Cerebellar nuclear complex (tissue), 1 donor: ENCODE measurements around the gene PRKAR1B.

ENCODE experiments used
- DNase-seq, 2 experiments: peaks; one replicate each; lab custom pipeline; 2025; lab: John Stamatoyannopoulos, UW

PRKAR1B gene

DNA sequence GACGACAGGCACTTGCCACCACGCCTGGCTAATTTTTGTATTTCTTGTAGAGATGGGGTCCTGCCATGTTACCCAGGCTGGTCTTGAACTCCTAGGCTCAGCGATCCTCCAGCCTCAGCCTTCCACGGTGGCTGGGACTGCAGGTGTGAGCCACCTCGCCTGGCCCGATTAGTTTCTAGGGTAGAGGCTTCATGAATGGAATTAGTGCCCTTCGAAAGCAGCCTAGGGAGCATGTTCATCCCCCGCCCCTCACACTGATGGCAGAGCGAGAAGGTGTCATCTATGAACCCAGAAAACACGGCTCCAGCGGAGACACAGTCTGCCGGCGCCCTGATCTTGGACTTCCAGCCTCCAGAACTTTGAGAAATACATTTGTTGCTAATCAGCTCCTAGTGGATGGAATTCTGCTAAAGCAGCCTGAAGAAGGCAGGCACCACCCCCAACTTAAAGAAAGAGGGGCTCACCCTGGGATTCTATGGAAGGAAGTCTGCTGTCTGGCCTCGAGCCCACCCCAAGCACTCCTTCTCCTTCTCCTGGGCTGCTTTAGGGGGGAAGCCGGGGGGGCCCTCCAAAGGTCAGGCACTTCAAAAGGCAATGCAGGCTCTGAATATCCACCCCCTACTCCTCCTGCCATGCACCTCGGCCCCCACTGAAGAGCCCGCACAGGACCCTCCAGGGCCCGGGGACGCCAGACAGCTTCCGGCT lies 217.5 kb downstream of the PRKAR1B start:
- DNase-seq, result no peak

DNA sequence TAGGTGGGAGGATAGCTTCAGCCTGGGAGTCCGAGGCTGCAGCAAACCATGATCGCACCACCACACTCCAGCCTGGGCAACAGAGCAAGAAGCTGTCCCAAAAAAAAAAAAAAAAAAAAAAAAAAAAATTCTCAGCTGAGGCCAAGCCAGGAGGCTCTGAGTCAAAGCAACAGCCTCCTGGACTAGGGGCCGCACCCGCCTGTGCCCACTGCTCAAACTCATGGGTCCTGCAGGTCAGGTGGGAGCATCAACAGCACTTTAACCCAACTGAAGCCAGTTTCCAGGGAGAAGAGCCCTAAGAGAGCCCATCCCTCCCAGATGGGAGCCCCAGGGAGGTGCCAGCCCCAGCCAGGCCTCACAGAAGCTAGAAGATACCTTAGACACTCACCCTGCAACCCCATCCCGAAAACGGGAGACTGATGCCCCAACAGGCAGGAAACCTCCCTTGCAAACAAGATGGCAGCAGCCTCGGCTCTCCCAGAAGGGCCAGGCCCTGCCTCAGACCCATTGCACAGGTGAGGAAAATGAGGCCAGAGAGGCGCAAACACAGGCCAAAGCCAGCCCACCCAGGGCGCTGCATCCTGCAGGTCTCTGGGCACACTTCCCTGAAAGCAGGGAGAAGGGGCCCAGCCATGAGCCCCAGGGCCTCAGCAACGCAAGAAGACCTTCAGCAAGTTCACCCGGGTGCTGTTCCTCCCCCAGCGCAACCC lies 218.5 kb downstream of the PRKAR1B start:
- no peak for DNase-seq

DNA sequence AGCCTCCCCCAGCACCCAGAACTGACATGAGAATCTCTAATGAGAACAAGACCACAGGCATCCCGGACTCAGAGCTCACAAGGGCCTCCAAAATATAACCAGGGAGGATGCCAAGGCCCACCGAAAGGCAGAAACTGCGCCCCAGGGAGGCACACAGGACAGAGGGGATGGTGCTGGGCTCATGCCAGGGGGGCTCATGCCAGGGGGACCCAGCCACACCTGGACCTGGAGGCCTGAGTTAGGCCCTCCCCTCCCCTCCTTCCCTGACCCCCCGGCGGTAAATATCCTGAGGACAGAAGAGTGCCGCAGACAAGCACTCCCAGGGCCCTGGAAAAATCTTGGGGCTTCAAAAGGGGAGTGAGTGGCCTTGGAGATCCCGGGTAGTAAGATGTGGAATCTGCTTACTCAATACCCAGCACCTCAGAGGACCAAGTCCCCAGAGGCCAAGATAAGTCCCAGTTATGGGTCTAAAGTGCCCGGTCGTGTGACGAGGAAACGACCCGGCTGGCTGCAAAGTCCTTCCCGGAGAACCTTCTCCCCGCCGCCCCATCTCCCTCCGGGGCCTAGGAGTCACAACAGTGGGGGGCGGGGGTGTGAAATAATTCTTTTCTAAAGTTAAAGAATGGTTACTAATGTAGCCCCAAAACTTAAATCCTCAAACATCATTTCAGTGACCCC lies 219.3 kb downstream of the PRKAR1B start:
- DNase-seq, result no peak

DNA sequence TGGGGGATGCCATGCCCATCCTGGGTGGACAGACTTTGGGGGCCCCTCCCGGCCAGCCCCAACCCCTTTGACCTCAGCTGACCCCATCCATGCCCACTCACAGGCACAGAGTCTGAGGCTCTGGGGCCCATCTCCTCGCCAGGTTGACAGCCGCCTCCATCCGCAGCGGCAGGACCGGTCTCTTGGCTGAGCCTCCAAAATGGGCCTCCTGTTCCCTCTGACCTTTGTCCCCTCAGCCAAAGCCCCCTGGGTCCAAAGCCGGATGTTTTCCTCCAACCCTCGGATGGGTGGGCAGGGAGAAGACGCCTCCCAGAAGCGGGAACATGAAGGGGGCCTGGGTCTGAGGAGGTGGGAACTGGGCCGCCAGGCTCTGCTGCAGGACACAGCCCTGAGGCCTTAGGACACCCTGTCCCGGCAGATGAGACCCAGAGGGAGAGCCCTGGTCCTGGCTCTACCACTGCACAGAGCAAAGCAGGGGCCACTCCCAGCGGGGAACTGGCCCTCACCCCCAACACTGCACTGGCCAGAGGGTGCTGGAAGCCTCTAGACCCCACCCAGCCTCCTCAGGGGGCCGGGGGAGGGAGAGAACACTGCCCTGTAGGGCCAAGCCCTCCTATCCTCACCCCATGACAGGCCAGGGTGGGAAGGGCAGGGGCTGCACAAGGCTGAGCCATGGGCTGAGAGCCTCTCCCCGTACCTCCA lies 220.0 kb downstream of the PRKAR1B start:
- no peak for DNase-seq

DNA sequence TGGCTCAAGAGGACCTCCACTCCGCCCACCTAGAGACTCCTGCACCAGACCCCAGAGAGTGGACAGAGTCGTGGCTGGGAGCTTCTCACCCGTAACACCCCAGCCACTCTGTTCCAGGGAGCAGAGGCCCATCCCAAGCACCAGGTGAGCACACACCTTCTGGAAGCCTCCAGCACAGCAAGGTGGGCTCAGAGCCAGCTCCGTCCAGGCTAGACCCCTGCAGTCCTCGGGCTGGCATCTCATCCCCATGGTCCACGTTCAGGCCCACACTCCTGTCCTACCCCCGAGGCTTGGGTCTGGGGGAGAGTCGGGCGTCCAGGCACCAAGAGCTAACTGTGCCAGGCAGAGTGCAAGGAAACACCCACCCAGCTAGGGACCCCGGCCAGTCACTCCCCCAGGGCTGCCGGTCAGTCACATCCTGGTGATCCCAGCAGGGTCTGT lies 220.7 kb downstream of the PRKAR1B start:
- DNase-seq, result no peak

DNA sequence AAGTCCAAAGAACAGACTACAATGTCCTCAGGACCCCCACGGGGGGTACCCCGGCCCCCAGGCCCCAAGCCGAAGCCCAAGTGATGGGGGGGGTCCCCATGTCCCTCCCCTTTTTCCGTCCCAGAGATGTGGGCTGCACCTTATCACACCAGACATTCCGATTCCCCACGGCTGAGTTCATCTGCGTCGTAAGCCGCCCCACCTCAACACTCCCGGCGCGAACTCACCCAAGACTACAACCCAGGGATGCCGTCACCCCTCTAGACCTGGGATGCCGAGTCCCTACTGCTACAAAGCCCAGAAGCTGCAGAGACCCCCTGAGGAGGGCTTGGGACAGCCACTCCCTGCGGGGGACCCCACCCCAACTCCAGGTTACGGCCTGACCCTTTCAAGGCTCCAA lies 221.9 kb downstream of the PRKAR1B start:
- DNase-seq, result no peak

DNA sequence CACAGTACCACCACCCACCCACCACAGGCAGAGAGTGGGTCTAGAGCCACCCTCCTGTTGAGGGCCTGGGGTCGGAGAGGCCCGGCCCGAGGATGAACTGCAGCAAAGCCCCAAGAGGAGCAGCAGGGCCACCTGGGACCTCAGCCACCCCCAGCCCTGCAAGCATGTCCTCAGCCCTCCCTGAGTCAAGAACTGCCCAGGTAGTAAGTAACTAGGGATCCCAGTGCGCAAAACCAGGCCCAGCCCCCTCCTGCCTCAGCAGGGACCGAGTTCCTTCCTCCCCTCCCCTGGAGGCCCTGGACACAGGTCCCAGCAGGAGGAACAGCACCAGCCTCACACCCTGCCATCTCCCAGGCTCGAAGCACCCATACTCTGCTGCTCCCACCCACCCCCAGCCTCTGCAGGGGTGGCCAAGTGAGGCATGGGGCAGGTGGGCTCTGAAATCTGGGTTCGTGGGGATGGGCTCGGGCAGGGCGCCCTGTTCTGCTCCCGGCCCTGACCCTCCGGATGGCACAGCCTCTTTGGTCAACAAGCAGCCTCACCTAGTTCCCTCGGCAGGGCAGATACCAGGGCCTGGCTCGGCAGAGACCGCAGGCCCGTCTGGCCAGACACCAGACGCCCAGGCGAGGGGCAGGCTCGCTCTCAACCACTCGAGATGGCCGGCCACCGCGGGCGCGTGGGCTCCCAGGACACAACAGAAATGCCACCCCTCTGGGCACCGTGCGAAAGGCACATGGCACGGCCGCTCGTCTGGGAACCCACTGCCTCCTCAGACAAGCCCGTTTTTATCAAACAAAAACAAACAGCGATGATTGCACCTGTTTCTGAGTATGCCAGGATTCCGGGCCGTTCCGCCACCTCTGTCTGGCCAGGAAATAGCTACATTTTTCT lies 222.6 kb downstream of the PRKAR1B start:
- DNase-seq, result no peak

DNA sequence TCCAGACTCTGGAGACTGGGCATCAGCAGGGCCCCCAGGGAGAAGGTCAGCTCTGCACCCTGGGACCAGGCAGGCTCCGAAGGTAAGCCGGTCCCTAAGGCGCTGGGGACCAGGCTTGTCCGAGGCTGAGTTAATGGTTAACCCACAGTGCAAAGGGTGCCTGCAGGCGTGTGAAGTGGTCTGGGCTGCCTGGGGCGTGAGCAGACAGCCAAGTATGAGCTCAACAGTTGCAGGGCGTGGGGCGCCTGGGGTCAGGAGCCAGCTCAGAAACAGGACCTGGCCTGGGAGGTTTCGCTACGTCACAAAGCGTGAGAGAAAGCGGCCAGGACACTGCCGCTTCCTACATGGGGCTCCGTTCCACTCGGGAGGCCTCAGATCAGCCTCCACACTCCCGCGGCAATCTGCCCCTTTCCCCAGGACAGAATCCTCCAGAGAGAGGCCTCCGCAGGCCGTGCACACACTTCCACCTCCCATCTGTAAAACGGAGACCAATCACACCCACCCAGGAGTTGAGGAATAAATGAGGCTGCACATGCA lies 223.4 kb downstream of the PRKAR1B start:
- no peak for DNase-seq

DNA sequence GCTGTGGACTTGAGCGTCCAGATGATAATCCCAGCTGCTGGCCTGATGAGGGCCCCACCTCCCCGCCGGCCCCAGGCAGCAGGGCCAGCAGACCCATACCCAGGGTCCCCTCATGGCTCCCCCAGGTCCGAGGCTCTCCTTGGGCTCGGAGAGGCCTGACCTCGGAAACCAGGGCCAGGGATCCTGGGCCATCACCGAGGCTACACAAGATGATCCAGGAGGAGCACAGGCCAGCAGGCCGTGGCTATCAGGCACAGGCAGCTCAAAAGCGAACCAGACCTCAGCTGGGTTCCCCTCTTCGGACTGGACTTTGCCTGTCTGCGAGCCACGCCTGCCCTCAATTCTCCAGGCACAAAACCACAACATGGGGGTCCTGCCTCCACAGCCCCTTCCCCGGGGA lies 224.8 kb downstream of the PRKAR1B start:
- DNase-seq, result no peak

DNA sequence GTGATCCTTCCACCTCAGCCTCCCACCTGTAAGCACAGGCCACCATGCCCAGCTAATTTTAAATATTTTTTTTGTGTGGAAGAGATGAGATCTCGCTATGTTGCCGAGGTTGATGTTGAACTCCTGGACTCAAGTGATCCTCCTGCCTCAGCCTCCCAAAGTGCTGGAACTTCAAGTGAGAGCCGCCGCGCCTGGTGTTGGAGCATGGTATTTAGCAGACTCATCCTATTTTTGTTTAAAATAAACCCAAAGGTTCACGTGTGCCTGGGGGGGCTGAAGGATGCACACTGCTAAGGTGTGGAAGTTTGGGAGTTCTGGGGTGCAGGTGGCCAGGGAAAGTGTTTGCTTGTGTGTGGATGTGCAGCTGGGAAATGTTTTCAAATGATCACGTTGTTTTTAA lies 225.6 kb downstream of the PRKAR1B start:
- DNase-seq, result no peak

DNA sequence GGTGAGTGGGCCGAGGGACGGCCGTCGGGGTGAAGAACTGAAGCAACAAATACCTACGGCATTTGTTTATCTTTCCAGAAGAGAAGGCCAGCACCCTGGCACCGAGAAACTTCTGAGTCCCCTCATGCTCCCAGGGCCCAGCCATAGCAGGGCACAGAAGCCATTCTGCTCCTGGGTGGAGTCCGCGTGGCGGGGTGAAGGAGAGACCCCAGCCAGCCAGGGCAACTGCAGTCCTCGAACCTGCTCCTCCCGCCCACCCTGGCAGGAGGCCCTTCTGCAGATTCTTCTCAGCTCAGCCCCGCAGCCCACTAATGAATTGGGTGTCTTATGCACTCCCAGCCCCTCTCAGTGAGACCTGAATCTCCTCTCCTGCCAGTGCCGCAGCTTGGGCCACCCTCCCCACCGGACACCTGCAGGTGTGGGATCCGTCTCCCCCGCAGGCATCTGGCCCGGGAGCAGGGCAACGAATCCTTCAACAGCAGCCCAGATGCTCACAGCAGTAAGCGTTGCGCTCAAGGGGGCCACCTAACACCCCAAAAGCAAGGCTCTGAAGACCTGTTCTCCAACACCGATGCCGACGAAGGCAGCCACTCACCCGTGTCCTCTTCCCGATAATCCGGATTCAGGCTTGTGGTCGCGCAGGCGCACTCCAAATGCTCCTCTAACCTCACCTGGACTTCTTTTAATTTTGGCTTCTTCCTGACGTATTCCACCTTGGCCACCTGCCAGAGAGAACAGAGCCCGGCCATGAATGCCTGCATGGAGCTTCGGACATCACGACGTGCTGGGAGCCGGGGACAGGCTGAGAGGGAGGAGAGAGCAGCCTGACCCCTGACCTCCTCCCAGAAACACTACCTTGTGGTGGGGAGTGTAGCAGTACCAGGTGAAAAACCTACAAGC lies 226.3 kb downstream of the PRKAR1B start:
- no peak for DNase-seq

DNA sequence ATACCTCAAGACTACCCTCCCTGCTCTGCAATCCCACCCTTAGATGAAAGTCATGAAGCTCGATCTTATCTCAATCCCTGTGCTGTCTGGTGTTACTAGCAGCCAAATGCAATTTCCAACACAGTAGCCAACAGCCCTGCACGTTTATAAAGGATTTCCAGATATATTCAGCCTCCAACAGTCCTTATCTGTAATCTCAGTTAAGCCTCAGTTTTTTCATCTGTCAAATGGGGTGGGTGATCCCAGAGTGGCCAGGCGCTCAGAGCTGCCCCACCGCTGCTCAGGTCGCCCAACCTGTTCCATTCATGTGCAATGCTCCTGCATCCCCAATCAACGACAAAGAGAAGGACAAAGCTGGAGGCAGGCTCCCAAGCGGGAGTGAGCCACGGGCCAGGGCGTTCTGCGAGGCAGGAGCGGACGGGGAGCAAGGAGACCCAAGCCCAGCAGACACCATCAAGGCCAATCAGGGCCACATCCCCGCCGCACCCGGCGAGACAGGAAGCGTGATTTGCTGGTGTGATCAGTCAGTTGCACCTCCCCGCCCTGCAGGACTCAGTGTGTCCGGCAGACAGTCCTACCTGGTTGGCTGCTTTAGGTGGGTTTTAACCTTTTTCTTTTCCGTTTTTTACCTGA lies 227.1 kb downstream of the PRKAR1B start:
- no peak for DNase-seq
